Bronchial epithelial cell (primary cell): ENCODE measurements around the gene CRMP1. TPM values are rescaled to one million over a fixed set of nuclear protein-coding genes. Genes with fewer than 3 reads are reported as not detected.

Experiments used
- DNase-seq: peaks from one replicate; pipeline ENCODE4 v3.0.0-alpha.2; 2010; ENCODE audit warnings: low read depth
- FAIRE-seq: peaks from 2 replicates; lab custom pipeline; 2011; peaks lifted over from hg19 to GRCh38; lab: Jason Lieb, UNC
- H3K27me3 ChIP-seq: 2 replicates; pipeline ENCODE4 v1.5.1; 2011; ENCODE audit warnings: low read length; ENCODE audit not compliant: control insufficient read depth, insufficient read depth
- H3K36me3 ChIP-seq: 2 replicates; pipeline ENCODE4 v1.5.1; 2011; ENCODE audit warnings: low read length; ENCODE audit not compliant: control insufficient read depth, insufficient read depth
- H3K4me3 ChIP-seq: 2 replicates; pipeline ENCODE4 v1.5.1; 2011; ENCODE audit warnings: mild to moderate bottlenecking, low read depth, low read length, control low read depth
- CTCF ChIP-seq: IDR thresholded peaks from 2 replicates; pipeline ENCODE4 v1.5.1; 2011; ENCODE audit warnings: mild to moderate bottlenecking, moderate library complexity, low read length, control low read depth, inconsistent platforms; ENCODE audit not compliant: insufficient read depth, severe bottlenecking
- total RNA-seq: library from RNA; depleted of rRNA; stranded (reverse); fragments of >200 nt; gene quantifications from 2 replicates; pipeline ENCODE4 v1.2.1, GENCODE V29; 2014

CRMP1 gene
- total RNA-seq, 1 donor from 2014 or later: not detected

DNA sequence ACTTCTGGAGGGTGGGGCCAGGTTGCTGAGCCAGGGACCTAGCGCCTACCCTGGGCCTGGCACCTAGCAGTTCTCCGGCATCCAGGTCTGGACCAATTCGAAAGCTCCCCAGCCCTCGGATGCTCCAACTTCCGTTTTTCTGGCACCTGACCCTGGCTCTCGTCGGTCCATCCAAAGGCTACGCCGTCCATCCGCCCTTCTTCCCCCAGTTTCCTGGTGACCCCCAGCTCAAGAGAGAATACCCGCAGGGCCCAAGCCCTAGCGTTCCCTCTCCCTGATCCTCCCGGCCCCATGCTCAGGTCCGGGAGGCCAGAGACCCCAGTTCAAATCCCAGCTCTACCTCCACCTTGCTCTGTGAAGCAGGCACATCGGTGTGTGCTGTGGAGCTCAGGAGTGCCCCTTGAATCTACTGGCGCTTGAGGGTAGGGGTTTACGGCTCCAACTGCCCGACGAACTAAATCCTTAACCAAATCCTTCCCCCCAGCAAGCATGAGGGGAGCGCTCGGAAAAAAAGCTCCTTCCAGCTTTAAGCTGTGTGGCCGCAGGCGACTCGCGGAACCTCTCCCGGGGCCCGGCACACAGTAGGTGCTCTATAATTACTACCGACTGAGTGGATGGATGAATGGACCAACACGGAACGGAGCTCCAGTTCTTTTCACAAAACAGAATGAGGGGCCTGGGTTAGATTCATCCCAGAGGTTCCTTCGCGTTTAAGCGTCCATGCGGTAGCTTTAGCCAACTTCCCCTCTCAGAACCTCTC lies 1.1 kb downstream of the CRMP1 start:
- Histone ChIP-seq H3K27me3 (peaks cover 43% of the 10 kb centered on the region), H3K4me3 (no peak overlapping the region), H3K36me3 (no peaks in the 10 kb centered on the region)
- DNase-seq (no peak), FAIRE-seq (no peak)
- TF ChIP-seq CTCF: no peak

- no peak for FAIRE-seq
- Histone ChIP-seq H3K27me3 (peaks cover 43% of the 10 kb centered on the region), H3K36me3 (no peaks in the 10 kb centered on the region), H3K4me3 (no peak overlapping the region)
- TF ChIP-seq CTCF: no peak
- DNase-seq: no peak
Observed at GRCh38 chr4:5890063-5890727, 2.7 kb downstream of the CRMP1 start.

- no peak for DNase-seq
- H3K27me3 ChIP-seq: peaks cover 43% of the 10 kb centered on the region
Observed at GRCh38 chr4:5889002-5889696, 3.7 kb downstream of the CRMP1 start.

GRCh38 chr4:5888222-5889001 lies 4.5 kb downstream of the CRMP1 start:
- FAIRE-seq (no peak), DNase-seq (no peak)
- Histone ChIP-seq H3K4me3 (no peak overlapping the region), H3K36me3 (no peaks in the 10 kb centered on the region), H3K27me3 (peaks cover 35% of the 10 kb centered on the region)
- no peak for TF ChIP-seq CTCF

More at GRCh38 chr4:5889002-5889696, 3.7 kb downstream of the CRMP1 start:
- no peak for TF ChIP-seq CTCF
- Histone ChIP-seq H3K36me3 (no peaks in the 10 kb centered on the region), H3K4me3 (no peak overlapping the region)
- no peak for FAIRE-seq

GRCh38 chr4:5887361-5888221 lies 5.3 kb downstream of the CRMP1 start:
- Histone ChIP-seq H3K27me3 (peaks cover 33% of the 10 kb centered on the region), H3K4me3 (no peak overlapping the region), H3K36me3 (no peaks in the 10 kb centered on the region)
- TF ChIP-seq CTCF: no peak
- no peak for DNase-seq
- no peak for FAIRE-seq
